Measurements from ENCODE around the gene CAMKK1. TPM values are rescaled to one million over a fixed set of nuclear protein-coding genes. Genes with fewer than 3 reads are reported as not detected.

The CAMKK1 gene
- total RNA-seq, 2 donors from 2014 or later = 9.2 to 9.3 TPM

DNA sequence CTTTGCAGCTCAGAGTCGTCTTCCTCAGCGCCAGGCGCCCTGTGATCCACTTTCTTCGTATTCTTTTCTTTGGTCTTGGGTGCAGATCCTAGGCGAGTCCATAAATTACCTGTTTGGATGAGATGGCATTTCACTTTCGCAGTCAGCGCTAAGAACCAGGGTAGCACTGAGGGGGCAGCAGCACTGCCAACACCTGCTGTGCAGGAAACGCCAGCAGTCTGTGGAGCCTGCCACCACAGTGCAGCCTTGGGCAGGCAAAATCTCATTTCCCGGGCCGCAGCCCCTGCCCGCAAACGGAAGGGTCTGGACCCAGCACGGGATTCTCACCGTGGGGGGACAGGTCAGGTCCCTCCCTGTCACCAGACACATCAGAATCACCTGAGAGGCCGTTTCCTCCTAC lies 79.7 kb downstream of the CAMKK1 start:
- Histone ChIP-seq H3K9me3 (no peaks in the 10 kb centered on the region), H3K27ac (no peak overlapping the region), H3K4me3 (no peak overlapping the region), H3K4me1 (no peaks in the 10 kb centered on the region), H3K36me3 (replicated peaks in 1 of 2; ENCODE audit: insufficient read depth in 1 of 2, low read depth in 2 of 2) (peaks cover 7 to 25% of the 10 kb centered on the region in 2 donors), H3K27me3 (no peaks in the 10 kb centered on the region)
- TF ChIP-seq POLR2A (IDR thresholded peaks at IDR 0.05) = no peak
- TF ChIP-seq, protein P1, sequence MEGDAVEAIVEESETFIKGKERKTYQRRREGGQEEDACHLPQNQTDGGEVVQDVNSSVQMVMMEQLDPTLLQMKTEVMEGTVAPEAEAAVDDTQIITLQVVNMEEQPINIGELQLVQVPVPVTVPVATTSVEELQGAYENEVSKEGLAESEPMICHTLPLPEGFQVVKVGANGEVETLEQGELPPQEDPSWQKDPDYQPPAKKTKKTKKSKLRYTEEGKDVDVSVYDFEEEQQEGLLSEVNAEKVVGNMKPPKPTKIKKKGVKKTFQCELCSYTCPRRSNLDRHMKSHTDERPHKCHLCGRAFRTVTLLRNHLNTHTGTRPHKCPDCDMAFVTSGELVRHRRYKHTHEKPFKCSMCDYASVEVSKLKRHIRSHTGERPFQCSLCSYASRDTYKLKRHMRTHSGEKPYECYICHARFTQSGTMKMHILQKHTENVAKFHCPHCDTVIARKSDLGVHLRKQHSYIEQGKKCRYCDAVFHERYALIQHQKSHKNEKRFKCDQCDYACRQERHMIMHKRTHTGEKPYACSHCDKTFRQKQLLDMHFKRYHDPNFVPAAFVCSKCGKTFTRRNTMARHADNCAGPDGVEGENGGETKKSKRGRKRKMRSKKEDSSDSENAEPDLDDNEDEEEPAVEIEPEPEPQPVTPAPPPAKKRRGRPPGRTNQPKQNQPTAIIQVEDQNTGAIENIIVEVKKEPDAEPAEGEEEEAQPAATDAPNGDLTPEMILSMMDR (IDR thresholded peaks at IDR 0.05) = no peak
- 88 to 93% methylated on average over 15 of the region's 15 CpGs for WGBS, 2 donors
- intact Hi-C loops (cut with DNase I) = no loop called here
- DNase-seq (no peak), ATAC-seq (no peak)

DNA sequence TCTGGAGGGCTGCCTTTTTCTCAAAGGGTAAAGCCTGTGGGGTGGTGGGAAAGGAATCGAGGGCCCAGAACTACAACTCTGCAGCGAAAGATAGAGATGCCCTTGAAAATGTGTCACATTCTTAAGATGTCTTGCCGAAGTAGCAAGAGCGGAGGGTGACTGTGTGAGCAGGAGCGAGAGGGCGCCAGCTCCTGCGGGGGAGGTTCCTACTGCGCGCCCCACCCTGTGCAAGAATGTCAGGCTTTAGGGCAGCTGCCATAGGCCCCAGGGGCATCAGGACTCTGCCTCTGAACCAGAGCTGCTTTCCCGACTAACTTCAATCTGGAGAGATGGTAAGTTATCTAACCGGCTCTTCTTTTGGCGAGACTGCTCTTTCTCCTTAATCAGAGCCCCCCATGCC lies 80.1 kb downstream of the CAMKK1 start:
- Histone ChIP-seq H3K9me3 (no peaks in the 10 kb centered on the region), H3K4me1 (no peaks in the 10 kb centered on the region), H3K27ac (no peak overlapping the region), H3K4me3 (no peak overlapping the region), H3K27me3 (no peaks in the 10 kb centered on the region), H3K36me3 (replicated peaks in 1 of 2; ENCODE audit: insufficient read depth in 1 of 2, low read depth in 2 of 2) (peaks cover 7 to 23% of the 10 kb centered on the region in 2 donors)
- no peak for TF ChIP-seq POLR2A (IDR thresholded peaks at IDR 0.05)
- TF ChIP-seq, protein P1 (IDR thresholded peaks at IDR 0.05) = no peak
- WGBS, 2 donors = 89 to 90% methylated on average over 12 of the region's 12 CpGs
- intact Hi-C loops (cut with DNase I) = no loop called here
- DNase-seq (no peak), ATAC-seq (no peak)

DNA sequence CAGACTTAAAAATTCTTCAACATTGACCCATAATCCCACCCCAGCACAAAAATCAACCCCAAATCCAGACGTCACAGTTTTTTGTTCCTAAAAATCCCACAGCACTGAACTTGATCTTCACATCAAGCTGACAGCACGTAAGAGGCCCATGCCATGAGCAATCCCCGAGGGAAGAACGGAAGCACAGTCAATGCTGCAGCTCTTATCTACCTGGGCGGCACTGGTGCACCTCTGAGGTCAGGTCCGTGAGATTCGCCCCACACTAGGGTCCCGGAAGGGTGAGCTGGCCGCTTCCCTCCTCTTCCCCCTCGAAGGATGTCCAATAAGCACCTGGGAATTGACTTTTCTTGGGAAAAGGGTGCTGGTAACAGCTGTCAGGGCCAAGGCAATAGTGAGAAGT lies 80.6 kb downstream of the CAMKK1 start:
- Histone ChIP-seq H3K4me1 (no peaks in the 10 kb centered on the region), H3K9me3 (no peaks in the 10 kb centered on the region), H3K4me3 (no peak overlapping the region), H3K27ac (no peak overlapping the region), H3K36me3 (replicated peaks in 1 of 2; ENCODE audit: insufficient read depth in 1 of 2, low read depth in 2 of 2) (peaks cover 7 to 27% of the 10 kb centered on the region in 2 donors), H3K27me3 (no peaks in the 10 kb centered on the region)
- TF ChIP-seq POLR2A (IDR thresholded peaks at IDR 0.05) = no peak
- TF ChIP-seq, protein P1 (IDR thresholded peaks at IDR 0.05) = no peak
- intact Hi-C loops (cut with DNase I) = no loop called here
- DNase-seq = no peak
- WGBS, 2 donors = 74 to 83% methylated on average over 4 to 10 of the region's 10 CpGs
- ATAC-seq = no peak

Other genes with a start within 250 kb of the CAMKK1 start
- 10 to 100 TPM; 72.9 to 82.7 TPM for gene TAX1BP3, start 224.5 kb downstream of the CAMKK1 start, total RNA-seq
- gene EMC6, start 224.2 kb downstream of the CAMKK1 start, total RNA-seq = 1 to 10 TPM; 5.9 to 8.3 TPM
- under 1 TPM; 0.52 to 0.99 TPM for gene P2RX5, start 196.9 kb downstream of the CAMKK1 start, total RNA-seq
- not detected for gene HASPIN, start 169.2 kb downstream of the CAMKK1 start, total RNA-seq
- 10 to 100 TPM in 1 of 2 donors, 1 to 10 TPM in 1; 9.1 to 12.9 TPM for gene ITGAE, start 91.9 kb downstream of the CAMKK1 start, total RNA-seq
- gene NCBP3, start 46.8 kb downstream of the CAMKK1 start, total RNA-seq = 10 to 100 TPM; 23.4 to 34.2 TPM
- gene P2RX1, start 23.4 kb upstream of the CAMKK1 start, total RNA-seq = 10 to 100 TPM; 39.2 to 45.4 TPM
- 10 to 100 TPM; 43.8 to 49.5 TPM for gene ATP2A3, start 71.4 kb upstream of the CAMKK1 start, total RNA-seq
- gene ZZEF1, start 250.0 kb upstream of the CAMKK1 start, total RNA-seq = 10 to 100 TPM; 47.2 to 96.2 TPM